Muscle layer of colon (tissue), 2 donors: Measurements from ENCODE around the gene RASSF8.
"Not testable (repeated sequence)": the region's sequence is repeated elsewhere in the genome, so short reads cannot be mapped to it uniquely, and the experiment has no call there.

Experiments
- H3K27ac ChIP-seq: one replicate; pipeline ENCODE4 v1.7.0; 2013; ENCODE audit warnings: low read depth, mild to moderate bottlenecking, low read length, moderate library complexity
- H3K27me3 ChIP-seq, 2 donors: one replicate each; pipeline ENCODE4 v1.7.0; 2013; ENCODE audit warnings: low read length in 2 of 2, mild to moderate bottlenecking in 2 of 2; ENCODE audit not compliant: insufficient read depth in 2 of 2, control insufficient read depth in 1 of 2
- H3K36me3 ChIP-seq: one replicate; pipeline ENCODE4 v1.7.0; 2013; ENCODE audit warnings: mild to moderate bottlenecking, low read length; ENCODE audit not compliant: insufficient read depth
- H3K4me1 ChIP-seq: one replicate; pipeline ENCODE4 v1.7.0; 2013; ENCODE audit warnings: mild to moderate bottlenecking, low read length; ENCODE audit not compliant: insufficient read depth
- H3K4me3 ChIP-seq, 2 donors: one replicate each; pipeline ENCODE4 v1.7.0; 2013; ENCODE audit warnings: low read length in 2 of 2, low read depth in 1 of 2, mild to moderate bottlenecking in 1 of 2, moderate library complexity in 1 of 2
- H3K9ac ChIP-seq: one replicate; pipeline ENCODE4 v1.7.0; 2013; ENCODE audit warnings: low read length
- H3K9me3 ChIP-seq: one replicate; pipeline ENCODE4 v1.7.0; 2013; ENCODE audit warnings: mild to moderate bottlenecking, low read length
- donor health status: abdominal sarcoma.
- donor health status: Adenocarcinoma of cecum.

Gene RASSF8

GRCh38 chr12:26052652-26053051 is 94.2 kb downstream of the RASSF8 start:
- no peaks in the 10 kb centered on the region for H3K27me3 ChIP-seq
- no peaks in the 10 kb centered on the region for H3K9me3 ChIP-seq
- H3K36me3 ChIP-seq: no peaks in the 10 kb centered on the region
- H3K4me1 ChIP-seq: peaks cover 14% of the 10 kb centered on the region
- H3K9ac ChIP-seq: no peak overlapping the region
- H3K27ac ChIP-seq: no peak overlapping the region
- H3K4me3 ChIP-seq: no peak overlapping the region

- H3K36me3 ChIP-seq: no peaks in the 10 kb centered on the region
- H3K9ac ChIP-seq: no peak overlapping the region
- H3K4me1 ChIP-seq: peaks cover 7% of the 10 kb centered on the region
- no peaks in the 10 kb centered on the region for H3K9me3 ChIP-seq
- no peak overlapping the region for H3K27ac ChIP-seq
- no peaks in the 10 kb centered on the region for H3K27me3 ChIP-seq
- H3K4me3 ChIP-seq: no peak overlapping the region
Measured at GRCh38 chr12:26054383-26054782, 95.9 kb downstream of the RASSF8 start.

DNA sequence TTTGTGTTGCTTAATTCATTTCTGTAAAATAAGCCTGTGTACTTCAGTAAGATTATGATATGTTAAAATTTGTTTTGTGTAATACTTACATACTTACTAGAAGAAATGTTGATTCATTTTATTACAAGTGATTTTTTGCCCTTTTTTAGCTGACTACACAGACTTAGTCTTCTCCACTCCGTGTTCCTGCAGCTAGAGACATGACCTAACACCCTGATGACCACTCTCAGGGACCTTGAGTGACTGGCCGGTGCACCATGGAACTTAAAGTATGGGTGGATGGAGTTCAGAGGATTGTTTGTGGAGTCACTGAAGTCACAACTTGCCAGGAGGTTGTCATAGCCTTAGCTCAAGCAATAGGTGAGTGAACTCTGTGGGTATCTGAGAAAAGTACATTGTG is 96.6 kb downstream of the RASSF8 start:
- H3K36me3 ChIP-seq: no peaks in the 10 kb centered on the region
- no peak overlapping the region for H3K9ac ChIP-seq
- H3K27ac ChIP-seq: no peak overlapping the region

GRCh38 chr12:26056335-26056734 is 97.9 kb downstream of the RASSF8 start:
- no peak overlapping the region for H3K27ac ChIP-seq
- H3K4me1 ChIP-seq: peaks cover 7% of the 10 kb centered on the region

More for the DNA sequence above, 96.6 kb downstream of the RASSF8 start:
- H3K4me1 ChIP-seq: peaks cover 7% of the 10 kb centered on the region
- H3K27me3 ChIP-seq: no peaks in the 10 kb centered on the region
- H3K9me3 ChIP-seq: no peaks in the 10 kb centered on the region
- H3K4me3 ChIP-seq: no peak overlapping the region

GRCh38 chr12:26057271-26057670 is 98.8 kb downstream of the RASSF8 start:
- not testable (repeated sequence) for H3K4me3 ChIP-seq, H3K9me3 ChIP-seq, H3K4me1 ChIP-seq, H3K9ac ChIP-seq, H3K27ac ChIP-seq, H3K27me3 ChIP-seq, H3K36me3 ChIP-seq

More at GRCh38 chr12:26056335-26056734, 97.9 kb downstream of the RASSF8 start:
- no peak overlapping the region for H3K9ac ChIP-seq
- no peak overlapping the region for H3K4me3 ChIP-seq
- H3K9me3 ChIP-seq: no peaks in the 10 kb centered on the region
- H3K36me3 ChIP-seq: no peaks in the 10 kb centered on the region
- H3K27me3 ChIP-seq: no peaks in the 10 kb centered on the region

DNA sequence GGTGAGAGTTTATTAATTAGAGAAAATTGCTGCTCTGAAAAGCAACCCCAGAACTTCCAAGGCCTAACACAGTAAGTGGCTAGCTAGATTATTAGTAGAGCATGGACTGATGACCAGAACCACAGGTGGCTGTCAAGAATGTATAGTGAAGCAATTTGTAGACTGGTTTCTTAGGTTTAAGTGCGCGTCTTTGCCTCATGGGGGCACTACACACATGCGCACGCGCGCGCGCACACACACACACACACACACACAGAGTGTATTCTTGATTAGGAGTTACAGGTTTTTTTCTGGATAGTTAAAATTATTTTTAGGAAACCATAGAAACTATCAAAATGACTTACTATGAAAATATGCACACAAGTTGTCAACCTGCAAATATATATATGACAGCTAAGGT is 99.8 kb downstream of the RASSF8 start:
- H3K27ac ChIP-seq: no peak overlapping the region
- no peaks in the 10 kb centered on the region for H3K36me3 ChIP-seq
- no peak overlapping the region for H3K4me3 ChIP-seq
- H3K9me3 ChIP-seq: no peaks in the 10 kb centered on the region
- H3K9ac ChIP-seq: no peak overlapping the region
- peaks cover 7% of the 10 kb centered on the region for H3K4me1 ChIP-seq
- H3K27me3 ChIP-seq: no peaks in the 10 kb centered on the region

DNA sequence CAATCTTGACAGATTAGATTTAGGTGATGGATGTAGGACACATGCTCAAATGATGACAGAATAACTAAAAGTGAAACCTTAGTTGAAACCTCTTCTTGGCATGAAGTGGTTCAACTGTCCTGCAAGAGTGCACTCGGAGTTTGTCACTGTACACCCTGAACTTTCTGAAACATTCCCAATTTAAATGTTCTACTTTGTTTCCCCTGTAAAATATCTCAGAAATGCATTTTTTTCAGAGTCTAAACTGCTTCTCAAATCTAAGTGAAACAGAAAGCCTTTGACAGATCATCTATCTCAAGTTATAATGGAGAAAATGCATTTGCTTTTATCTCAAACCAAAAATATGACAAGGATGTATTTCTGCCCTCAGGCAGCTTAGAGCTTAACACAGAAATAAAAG is 100.3 kb downstream of the RASSF8 start:
- H3K9me3 ChIP-seq: no peaks in the 10 kb centered on the region
- no peaks in the 10 kb centered on the region for H3K27me3 ChIP-seq
- no peak overlapping the region for H3K27ac ChIP-seq
- no peak overlapping the region for H3K9ac ChIP-seq
- H3K4me1 ChIP-seq: peaks cover 2% of the 10 kb centered on the region
- no peak overlapping the region for H3K4me3 ChIP-seq
- H3K36me3 ChIP-seq: no peaks in the 10 kb centered on the region

GRCh38 chr12:26062006-26062405 is 103.5 kb downstream of the RASSF8 start:
- no peaks in the 10 kb centered on the region for H3K4me1 ChIP-seq
- no peak overlapping the region for H3K4me3 ChIP-seq
- no peaks in the 10 kb centered on the region for H3K27me3 ChIP-seq
- H3K9ac ChIP-seq: no peak overlapping the region
- no peak overlapping the region for H3K27ac ChIP-seq
- no peaks in the 10 kb centered on the region for H3K9me3 ChIP-seq
- no peaks in the 10 kb centered on the region for H3K36me3 ChIP-seq

DNA sequence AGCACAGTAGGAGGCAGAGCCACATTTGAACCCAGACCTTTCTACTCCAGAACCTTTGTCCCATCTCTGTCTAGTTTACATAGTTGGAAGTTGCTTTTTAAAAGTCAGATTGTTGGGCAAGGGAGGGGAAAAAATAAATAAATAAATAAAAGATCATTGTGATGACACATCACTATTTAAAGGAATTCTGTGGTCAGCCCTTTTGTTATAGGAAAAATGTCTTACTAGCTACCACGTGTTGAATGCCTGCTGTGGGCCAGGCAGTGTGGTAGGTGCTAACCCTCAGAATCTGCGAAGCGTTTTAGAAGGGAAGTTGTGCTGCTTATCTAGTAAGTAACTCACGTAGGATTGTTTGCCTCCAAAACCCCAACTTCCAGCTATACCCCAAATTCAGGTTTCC is 104.1 kb downstream of the RASSF8 start:
- Histone ChIP-seq H3K9ac (no peak overlapping the region), H3K4me3 (no peak overlapping the region), H3K4me1 (no peaks in the 10 kb centered on the region), H3K27me3 (no peaks in the 10 kb centered on the region), H3K27ac (no peak overlapping the region), H3K36me3 (no peaks in the 10 kb centered on the region), H3K9me3 (no peaks in the 10 kb centered on the region)

DNA sequence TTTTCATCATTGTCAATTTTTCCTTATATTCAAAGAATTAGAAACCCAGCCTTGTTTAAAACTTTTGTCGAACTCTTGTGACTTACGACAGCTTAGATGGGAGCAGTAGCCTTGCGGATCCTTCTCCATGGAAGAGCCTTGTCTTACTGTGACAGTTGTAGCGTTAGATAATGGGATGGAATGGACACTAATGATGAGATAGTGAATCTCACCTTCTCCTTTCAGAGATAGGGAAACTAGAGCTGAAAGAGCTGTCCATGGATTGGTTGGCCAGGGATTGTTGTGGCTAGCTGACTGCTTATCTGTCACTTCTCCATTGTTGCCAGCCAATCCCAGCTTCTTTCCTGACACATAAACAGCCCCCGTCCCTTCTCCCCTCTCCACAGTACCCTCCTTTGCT is 107.0 kb downstream of the RASSF8 start:
- no peaks in the 10 kb centered on the region for H3K9me3 ChIP-seq
- H3K4me3 ChIP-seq: no peak overlapping the region
- no peak overlapping the region for H3K27ac ChIP-seq
- no peak overlapping the region for H3K9ac ChIP-seq
- H3K27me3 ChIP-seq: no peaks in the 10 kb centered on the region
- peaks cover 7% of the 10 kb centered on the region for H3K36me3 ChIP-seq
- no peaks in the 10 kb centered on the region for H3K4me1 ChIP-seq

GRCh38 chr12:26068503-26068902 is 110.0 kb downstream of the RASSF8 start:
- no peaks in the 10 kb centered on the region for H3K9me3 ChIP-seq
- H3K9ac ChIP-seq: no peak overlapping the region
- H3K36me3 ChIP-seq: peaks cover 7% of the 10 kb centered on the region
- no peak overlapping the region for H3K27ac ChIP-seq
- H3K4me1 ChIP-seq: no peaks in the 10 kb centered on the region
- no peak overlapping the region for H3K4me3 ChIP-seq
- no peaks in the 10 kb centered on the region for H3K27me3 ChIP-seq

DNA sequence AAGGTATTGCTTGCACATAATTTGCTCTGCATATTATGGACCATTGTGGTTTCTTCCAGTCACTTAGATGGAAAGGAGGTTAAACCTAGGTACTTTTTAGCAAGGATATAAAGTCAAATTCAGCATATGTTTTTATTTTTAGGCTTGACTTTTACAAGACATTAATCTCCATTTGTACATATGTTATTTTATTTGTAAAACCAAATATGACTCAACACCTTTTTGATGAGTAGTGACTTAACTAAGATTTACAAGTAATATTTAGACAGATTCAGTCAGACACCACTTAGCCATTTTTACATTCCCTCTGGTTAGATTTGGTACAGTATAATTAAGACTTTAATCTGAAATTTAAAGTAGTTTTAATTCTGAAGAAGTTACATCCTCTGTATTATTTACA is 111.3 kb downstream of the RASSF8 start:
- Histone ChIP-seq H3K27me3 (no peaks in the 10 kb centered on the region), H3K9me3 (no peaks in the 10 kb centered on the region), H3K4me3 (no peak overlapping the region), H3K36me3 (peaks cover 7% of the 10 kb centered on the region), H3K9ac (no peak overlapping the region), H3K27ac (no peak overlapping the region), H3K4me1 (no peaks in the 10 kb centered on the region)
